HG03571 (cell line): ENCODE data around the gene BMAL2.

Experiments used
- ATAC-seq: cut with Tn5 transposase; IDR thresholded peaks from one replicate; pipeline ENCODE4 v1.9.1; 2021; ENCODE audit not compliant: unreplicated experiment

The BMAL2 gene

DNA sequence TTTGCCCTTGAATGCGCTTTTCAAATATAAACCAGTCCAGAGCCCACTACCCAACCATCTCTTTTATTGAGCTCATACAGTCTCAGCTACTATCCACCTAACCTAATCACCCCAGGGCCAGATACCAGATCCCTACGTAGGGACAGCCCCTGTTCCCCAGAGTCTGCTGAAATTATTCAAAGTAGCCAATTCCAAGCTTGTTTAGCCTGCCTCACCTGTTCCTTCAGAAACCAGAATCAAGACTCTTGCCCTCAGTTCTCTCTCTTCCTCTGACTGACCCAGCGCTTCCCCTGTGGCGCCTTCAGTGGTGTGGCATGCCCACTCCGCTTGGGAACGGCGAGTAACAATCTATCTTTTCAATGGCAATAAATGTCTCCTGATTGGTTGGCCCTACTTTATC, 18.8 kb downstream of the BMAL2 start:
- ATAC-seq = no peak

DNA sequence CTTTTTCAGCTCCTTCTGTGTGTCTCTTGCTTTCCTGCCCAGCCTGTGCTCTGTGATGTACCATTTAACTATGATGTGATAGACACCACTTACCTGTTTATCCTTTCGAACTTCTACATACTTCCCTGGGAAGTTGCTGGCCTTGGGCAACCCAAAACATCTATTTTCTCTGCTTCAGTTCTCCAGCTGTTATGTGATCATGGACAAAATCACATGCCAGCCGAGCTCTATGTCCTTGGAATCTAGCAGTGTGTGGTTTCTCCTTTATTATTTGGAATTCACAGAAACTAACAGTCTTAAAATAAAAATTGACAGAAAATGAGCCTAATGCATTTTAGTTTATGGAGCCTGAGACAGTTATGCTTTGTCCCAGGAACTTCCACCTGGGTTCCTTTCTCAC, 22.9 kb downstream of the BMAL2 start:
- no peak for ATAC-seq

DNA sequence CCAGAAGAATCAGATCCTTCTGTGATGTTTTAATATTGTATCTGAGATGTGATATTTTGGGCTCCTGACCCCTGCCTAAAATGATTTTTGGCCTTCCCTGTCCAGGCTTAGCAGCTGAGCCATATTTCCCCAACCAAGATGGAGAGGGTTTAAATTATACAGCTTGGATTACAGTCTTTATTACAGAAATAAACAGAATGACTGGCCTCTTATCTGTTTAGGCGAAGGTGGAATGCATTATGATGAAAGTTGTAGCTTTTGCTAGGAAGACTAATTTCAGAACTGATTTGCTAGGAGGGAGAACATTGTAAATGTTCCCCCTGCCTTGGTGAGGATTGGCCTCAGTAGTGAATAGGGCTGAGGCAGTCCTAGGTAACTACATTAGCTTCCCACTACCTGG, 23.3 kb downstream of the BMAL2 start:
- ATAC-seq = no peak

DNA sequence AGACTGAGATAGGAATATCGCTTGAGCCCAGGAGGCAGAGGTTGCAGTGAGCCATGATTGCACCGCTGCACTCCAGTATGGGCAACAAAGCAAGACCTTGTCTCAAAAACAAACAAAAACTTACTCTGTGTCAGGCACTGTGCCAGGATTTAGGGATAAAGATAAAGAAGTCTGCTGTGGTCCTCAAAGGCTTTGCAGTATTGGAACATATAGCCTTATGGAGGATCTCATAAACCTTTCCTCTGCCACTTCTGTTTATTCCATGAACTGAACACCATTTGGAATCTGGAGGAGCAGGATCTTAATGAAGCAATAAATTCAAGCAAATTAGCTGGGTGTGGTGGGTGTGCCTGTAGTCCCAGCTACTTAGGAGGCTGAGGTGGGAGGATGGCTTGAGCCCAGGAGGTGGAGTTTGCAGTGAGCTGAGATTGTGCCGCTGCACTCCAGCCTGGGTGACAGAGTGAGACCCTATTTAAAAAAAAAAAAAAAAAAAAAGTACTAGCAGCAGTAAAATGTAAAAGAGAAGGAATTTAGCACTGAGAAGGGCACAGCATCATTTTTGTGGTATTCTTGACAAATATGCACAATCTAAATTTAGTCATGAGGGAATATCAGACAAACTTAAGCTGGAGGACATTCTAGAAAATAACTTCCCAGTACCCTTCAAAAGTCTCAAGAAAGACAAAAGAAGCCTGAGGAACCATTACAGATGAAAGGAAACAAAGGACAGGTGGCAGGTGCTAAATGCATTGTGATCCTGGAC, 27.1 kb downstream of the BMAL2 start:
- ATAC-seq = no peak

DNA sequence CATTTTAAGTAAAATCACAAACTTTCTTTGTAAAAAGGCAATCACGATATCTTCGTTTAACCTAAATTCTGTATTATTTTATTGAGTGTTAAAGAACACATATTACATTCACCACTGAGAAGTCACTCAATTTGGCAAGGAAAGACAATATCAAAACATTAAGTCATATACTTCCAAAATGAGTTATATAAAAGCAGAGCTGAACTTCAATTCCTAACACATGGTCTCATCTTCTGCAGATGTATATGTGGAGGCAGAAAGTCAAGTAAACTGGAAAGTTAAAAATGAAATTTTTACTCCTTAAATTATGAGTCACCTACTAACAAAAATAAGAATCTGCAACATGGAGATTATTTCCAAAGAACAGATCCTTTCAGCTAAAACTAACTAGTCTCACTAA, 28.7 kb downstream of the BMAL2 start:
- ATAC-seq = no peak

DNA sequence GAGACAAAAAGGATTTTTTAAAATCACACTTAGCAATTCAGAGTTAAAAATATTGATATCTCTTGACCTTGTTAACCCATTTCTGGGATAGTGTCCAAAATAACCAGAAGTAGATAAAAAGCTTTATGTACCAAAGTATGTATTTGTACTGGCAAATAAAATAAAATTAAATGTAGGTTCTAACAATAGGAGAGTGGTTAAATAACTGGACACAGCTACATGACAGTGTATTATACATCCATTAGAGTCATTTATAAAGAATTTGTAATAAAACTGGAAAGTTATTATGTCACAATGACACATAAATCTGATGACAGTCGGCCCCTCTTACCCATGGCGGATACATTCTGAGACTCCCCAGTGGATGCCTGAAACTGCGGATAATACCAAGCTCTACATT, 34.0 kb downstream of the BMAL2 start:
- no peak for ATAC-seq

DNA sequence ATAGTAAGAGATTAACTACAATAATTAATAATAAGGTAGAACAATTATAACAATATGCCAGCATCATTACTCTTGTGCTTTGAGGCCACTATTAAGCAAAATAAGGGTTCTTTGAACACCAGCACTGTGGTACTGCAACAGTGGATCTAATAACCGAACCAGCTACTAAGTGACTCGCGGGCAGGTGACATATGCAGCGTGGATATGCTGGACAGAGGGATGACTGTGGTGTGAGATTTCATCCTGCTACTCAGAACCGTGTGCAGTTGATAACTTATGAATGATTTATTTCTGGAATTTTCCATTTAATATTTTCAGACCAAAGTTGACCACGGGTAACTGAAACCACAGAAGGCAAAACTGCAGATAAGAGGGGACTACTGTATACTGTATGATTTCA, 34.4 kb downstream of the BMAL2 start:
- ATAC-seq = no peak

DNA sequence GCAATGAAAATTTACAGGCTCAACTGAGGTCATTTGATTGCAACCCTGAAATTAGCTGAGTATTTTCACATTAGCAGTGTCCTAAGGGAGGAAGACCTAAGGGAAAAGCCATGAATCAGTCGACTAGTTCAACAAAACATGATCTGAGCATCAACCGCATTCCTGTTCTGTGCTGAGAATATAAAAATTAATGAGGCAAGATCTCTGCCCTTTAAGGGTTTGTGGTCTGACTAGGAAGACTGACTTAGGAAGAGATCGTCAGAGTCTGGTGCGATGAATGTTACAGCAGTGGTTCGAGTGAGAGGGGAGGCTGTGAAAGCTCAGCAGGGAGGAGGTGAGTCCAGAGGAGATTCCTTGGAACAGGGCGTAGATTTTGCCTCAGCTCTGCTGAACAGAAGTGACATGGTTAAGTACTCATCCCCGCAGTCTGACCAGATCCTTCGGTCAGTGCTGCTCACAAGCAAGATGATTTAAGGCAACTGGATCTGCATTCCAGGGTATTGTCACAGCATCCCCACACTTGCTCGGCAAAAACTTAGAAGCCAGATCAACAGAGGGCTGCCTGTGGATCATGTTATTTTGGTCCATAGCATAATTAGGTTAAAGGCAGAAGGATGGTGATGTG, 49.6 kb downstream of the BMAL2 start:
- ATAC-seq = no peak
